Esophagus (tissue), 2 donors: ENCODE data around the gene FLNB. TPM values are rescaled to one million over a fixed set of nuclear protein-coding genes. Genes with fewer than 3 reads are reported as not detected.

ENCODE experiments used
- H3K27ac ChIP-seq, 2 donors: one replicate each; pipeline ENCODE4 v1.5.1; 2013; ENCODE audit warnings: low read depth in 2 of 2, mild to moderate bottlenecking in 2 of 2, inconsistent platforms in 1 of 2, low read length in 1 of 2, moderate library complexity in 1 of 2
- H3K27me3 ChIP-seq, 2 donors: one replicate each; pipeline ENCODE4 v1.6.1; 2013; ENCODE audit warnings: low read length in 2 of 2, control low read depth in 1 of 2, mild to moderate bottlenecking in 1 of 2; ENCODE audit not compliant: insufficient read depth in 2 of 2, control insufficient read depth in 1 of 2
- H3K36me3 ChIP-seq, 2 donors: one replicate each; pipeline ENCODE4 v1.6.1; 2013; ENCODE audit warnings: low read length in 1 of 2; ENCODE audit not compliant: control insufficient read depth in 2 of 2, insufficient read depth in 2 of 2
- H3K4me1 ChIP-seq, 2 donors: one replicate each; pipeline ENCODE4 v1.6.1; 2013; ENCODE audit warnings: low read length in 1 of 2; ENCODE audit not compliant: control insufficient read depth in 2 of 2, insufficient read depth in 2 of 2
- H3K4me3 ChIP-seq, 2 donors: one replicate each; pipeline ENCODE4 v1.5.1; 2013; ENCODE audit warnings: low read length in 2 of 2, mild to moderate bottlenecking in 2 of 2, low read depth in 1 of 2, moderate library complexity in 1 of 2
- H3K9me3 ChIP-seq, 2 donors: one replicate each; pipeline ENCODE4 v1.6.1; 2013; ENCODE audit warnings: mild to moderate bottlenecking in 2 of 2, low read depth in 1 of 2, low read length in 1 of 2, moderate library complexity in 1 of 2; ENCODE audit not compliant: control insufficient read depth in 2 of 2, insufficient read depth in 1 of 2
- WGBS, 2 donors: extraction: QIAGEN DNeasy Blood & Tissue Kit; methylation state at CpG; one replicate each; pipeline ENCODE4 v1.1.7; 2013; 5-methylcytosine and 5-hydroxymethylcytosine counted together
- polyA plus RNA-seq, 2 donors: library from polyadenylated mRNA; stranded (reverse); fragments of 200-250 nt; gene quantifications; one replicate each; pipeline ENCODE4 v1.2.3, GENCODE V29; 2013
- donor health status: healthy with polysubstance abuse.
- donor health status: Bipolar disorder and iron deficiency.

FLNB gene
- polyA plus RNA-seq, 2 donors: 50.8 to 52.5 TPM

DNA sequence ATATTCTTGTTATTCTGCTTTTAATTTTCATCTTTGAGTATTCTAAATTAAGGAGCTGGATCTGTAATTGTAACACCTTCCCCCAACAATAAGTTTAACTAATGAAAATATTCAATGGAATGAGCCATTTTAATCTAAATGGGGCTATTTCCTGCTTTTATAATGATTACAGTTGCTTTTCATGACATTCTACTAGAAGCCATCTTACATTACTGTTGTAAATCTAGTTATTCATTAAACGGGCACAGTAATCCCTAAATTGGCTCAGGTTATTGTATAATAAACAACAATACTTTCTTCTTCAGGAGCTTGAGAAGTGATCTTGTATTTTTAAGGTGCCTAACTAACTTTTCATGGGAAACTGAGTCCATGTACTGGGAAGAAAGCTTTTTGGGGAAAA lies 8.5 kb downstream of the FLNB start:
- H3K9me3 ChIP-seq: no peaks in the 10 kb centered on the region
- no peak overlapping the region for H3K4me3 ChIP-seq
- H3K36me3 ChIP-seq: no peaks in the 10 kb centered on the region
- WGBS, 2 donors: 36 to 41% methylated on average over 1 of the region's 1 CpG
- H3K27ac ChIP-seq: no peak overlapping the region
- no peaks in the 10 kb centered on the region for H3K27me3 ChIP-seq
- peaks cover 3 to 18% of the 10 kb centered on the region in 2 donors for H3K4me1 ChIP-seq

DNA sequence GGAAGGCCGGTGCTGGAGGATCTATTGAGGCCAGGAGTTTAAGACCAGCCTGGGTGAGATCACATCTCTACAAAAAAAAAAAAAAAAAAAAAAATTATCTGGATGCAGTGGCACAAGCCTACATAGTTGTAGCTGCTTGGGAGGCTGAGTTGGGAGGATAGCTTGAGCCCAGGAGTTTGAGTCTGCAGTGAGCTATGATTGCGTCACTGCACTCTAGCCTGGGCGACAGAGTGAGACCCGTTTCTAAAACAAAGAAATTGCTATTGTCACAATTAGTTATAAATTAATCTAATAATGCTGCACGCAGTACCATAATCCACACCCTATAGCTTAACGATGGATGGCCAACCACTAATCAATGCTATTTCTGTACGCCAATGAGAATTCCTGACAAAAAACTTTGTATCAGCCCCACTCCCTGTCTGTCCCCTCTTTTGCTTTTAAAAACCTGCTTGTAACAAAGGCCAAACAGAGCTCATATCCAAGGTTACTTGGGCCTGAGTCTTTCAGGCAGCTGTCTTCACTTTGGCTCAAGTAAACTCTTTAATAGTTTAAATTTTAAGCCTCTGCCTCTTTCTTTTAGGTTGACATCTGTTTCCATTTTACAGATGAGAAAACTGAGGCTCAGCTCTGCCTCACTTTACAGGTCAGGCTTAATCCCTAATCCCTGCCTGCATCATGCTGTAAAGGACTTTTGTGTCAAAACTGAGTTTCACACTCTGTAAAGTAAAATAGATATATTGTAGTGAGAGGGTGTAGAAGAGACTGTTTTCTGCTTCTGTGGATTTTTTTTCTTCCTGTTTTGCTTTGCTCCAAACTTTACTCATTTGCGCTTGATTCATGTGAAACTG lies 10.9 kb downstream of the FLNB start:
- H3K4me1 ChIP-seq: peaks cover 3 to 16% of the 10 kb centered on the region in 2 donors
- peak overlapping the region in 1 of 2 donors; percentile 86 for H3K27ac ChIP-seq

GRCh38 chr3:58020783-58021071 lies 12.5 kb downstream of the FLNB start:
- 52 to 55% methylated on average over 7 of the region's 7 CpGs for WGBS, 2 donors
- Histone ChIP-seq H3K4me1 (peaks cover 3 to 19% of the 10 kb centered on the region in 2 donors), H3K27ac (peak overlapping the region; percentile 76 to 86), H3K27me3 (no peaks in the 10 kb centered on the region), H3K4me3 (no peak overlapping the region), H3K36me3 (no peaks in the 10 kb centered on the region), H3K9me3 (no peaks in the 10 kb centered on the region)

More for the DNA sequence above, 10.9 kb downstream of the FLNB start:
- WGBS, 2 donors: 72 to 80% methylated on average over 8 of the region's 8 CpGs
- H3K36me3 ChIP-seq: no peaks in the 10 kb centered on the region
- H3K9me3 ChIP-seq: no peaks in the 10 kb centered on the region
- no peak overlapping the region for H3K4me3 ChIP-seq
- no peaks in the 10 kb centered on the region for H3K27me3 ChIP-seq

DNA sequence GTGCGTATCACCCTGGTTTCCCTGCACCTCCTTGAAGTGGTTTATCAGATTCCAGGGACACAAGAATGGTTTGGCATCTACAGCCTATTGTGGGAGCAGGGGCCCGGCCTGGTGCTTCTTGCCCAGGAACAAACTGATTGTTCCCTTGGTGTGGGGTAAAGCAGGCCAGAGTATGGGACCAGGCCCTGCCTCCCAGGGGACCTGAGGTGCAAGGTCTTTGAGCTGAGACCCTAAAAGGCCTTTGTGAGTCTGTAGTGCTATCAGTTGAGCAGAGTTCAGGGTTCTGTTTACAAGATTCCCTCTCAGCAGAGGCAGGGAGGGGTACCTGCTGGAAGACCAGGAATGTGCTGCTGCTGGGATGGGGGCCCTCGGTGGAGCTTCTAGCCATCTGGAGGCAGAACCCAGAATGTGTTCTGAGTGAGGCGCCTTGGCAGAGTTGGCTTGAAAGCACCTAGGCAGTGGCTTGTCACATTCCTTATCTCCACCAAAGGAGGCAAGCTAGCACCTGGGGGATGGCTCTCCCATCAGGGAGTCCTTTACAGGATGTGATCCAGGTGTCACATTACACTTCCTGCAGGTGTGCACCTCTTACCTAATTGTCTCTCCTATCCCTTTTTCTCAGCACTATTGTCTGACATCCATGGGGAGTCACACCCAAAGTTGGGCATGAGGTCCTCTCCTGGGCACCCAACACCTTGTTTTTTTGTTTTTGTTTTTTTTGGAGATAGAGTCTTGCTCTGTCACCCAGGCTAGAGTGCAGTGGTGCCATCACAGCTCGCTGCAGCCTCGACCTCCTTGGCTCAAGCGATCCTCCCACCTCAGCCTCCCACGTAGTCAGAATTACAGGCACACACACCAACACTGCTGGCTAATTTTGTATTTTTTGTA lies 13.1 kb downstream of the FLNB start:
- Histone ChIP-seq H3K27ac (peak overlapping the region; percentile 76 to 86), H3K4me1 (peaks cover 6 to 24% of the 10 kb centered on the region in 2 donors), H3K4me3 (no peak overlapping the region), H3K27me3 (no peaks in the 10 kb centered on the region), H3K36me3 (no peaks in the 10 kb centered on the region), H3K9me3 (no peaks in the 10 kb centered on the region)
- 78 to 81% methylated on average over 8 of the region's 8 CpGs for WGBS, 2 donors

DNA sequence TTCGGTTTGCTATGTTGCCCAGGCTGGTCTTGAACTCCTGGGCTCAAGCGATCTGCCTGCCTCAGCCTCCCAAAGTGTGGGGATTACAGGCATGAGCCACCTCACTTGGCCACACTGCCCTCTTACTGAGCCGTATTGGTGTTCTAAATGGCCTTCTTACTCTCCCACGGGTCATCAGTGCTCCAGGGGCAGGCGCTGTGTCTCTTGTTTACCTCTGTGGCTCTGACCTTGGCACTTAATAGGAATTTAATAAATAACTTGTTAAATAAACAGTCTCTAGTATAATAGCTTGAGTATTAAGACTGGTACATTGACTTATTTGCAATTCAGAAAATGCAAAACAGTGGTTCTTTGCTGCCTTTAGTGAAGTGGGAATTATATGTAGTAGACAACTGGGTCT lies 13.7 kb downstream of the FLNB start:
- H3K27ac ChIP-seq: peak overlapping the region; percentile 16 to 26
- peaks cover 7 to 27% of the 10 kb centered on the region in 2 donors for H3K4me1 ChIP-seq
- no peaks in the 10 kb centered on the region for H3K36me3 ChIP-seq
- H3K27me3 ChIP-seq: no peaks in the 10 kb centered on the region
- no peaks in the 10 kb centered on the region for H3K9me3 ChIP-seq
- 68 to 81% methylated on average over 5 of the region's 5 CpGs for WGBS, 2 donors
- no peak overlapping the region for H3K4me3 ChIP-seq

DNA sequence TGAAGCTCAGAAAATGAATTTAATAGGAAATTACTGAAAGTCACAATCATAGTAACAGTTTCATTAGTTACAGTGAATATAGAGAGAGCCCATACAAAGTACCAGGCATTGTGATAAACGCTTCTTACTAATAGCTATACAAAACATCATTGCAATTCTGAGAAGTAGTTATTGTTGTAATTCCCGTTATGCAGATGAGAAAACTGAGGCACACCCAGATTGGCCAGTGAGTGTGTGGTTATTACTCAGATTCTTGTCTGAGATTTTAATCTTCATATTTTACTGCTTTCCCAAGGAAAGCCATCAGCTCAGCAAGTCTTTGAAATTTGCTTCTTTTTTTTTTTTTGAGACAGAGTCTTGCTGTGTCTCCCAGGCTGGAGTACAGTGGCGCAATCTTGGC lies 14.3 kb downstream of the FLNB start:
- H3K4me1 ChIP-seq: peaks cover 7 to 27% of the 10 kb centered on the region in 2 donors
- H3K27me3 ChIP-seq: no peaks in the 10 kb centered on the region
- no peak overlapping the region for H3K4me3 ChIP-seq
- WGBS, 2 donors: 75% methylated on average over 3 of the region's 3 CpGs
- no peak overlapping the region for H3K27ac ChIP-seq
- no peaks in the 10 kb centered on the region for H3K9me3 ChIP-seq
- no peaks in the 10 kb centered on the region for H3K36me3 ChIP-seq

DNA sequence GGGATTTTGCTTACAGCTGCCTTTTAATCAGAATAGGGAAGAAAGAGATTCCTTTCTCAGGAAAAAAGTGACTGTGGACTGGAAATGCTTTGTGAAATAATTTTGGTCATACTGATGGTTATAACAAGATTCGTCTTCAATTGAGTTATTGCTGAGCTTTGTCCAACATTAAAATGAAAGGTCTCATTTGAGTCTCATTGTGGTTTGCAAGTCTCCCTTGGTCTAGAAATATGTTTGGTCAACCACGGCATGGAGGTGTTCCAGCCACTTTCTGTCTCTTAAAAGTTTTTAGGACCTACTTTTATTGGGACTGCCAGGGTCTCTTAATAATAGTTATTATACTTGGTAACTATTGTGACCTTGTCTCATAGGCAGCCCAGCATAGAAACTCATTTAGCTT lies 15.3 kb downstream of the FLNB start:
- no peaks in the 10 kb centered on the region for H3K36me3 ChIP-seq
- no peak overlapping the region for H3K27ac ChIP-seq
- WGBS, 2 donors: 51 to 60% methylated on average over 2 of the region's 2 CpGs
- no peaks in the 10 kb centered on the region for H3K27me3 ChIP-seq
- peaks cover 7 to 27% of the 10 kb centered on the region in 2 donors for H3K4me1 ChIP-seq
- no peaks in the 10 kb centered on the region for H3K9me3 ChIP-seq
- no peak overlapping the region for H3K4me3 ChIP-seq

DNA sequence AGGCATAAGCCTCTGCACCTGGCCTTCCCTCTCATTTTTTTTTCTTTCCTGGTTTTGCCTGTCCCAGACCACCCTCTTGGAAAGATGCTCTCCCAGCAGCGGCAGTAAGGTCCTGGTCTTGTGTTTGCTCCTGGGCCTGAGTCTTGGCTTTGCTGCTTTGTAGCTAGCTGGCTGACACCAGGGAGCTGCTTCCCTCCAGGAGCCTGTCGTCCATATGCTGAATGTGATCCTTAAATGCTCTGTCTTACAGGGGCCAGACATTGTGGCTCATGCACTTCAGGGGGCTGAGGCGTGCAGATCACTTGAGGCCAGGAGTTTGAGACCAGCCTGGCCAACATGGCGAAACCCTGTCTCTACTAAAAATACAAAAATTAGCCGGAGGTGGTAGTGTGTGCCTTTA lies 17.2 kb downstream of the FLNB start:
- H3K36me3 ChIP-seq: no peaks in the 10 kb centered on the region
- WGBS, 2 donors: 54 to 65% methylated on average over 5 of the region's 5 CpGs
- H3K4me1 ChIP-seq: peaks cover 7 to 20% of the 10 kb centered on the region in 2 donors
- no peaks in the 10 kb centered on the region for H3K9me3 ChIP-seq
- no peaks in the 10 kb centered on the region for H3K27me3 ChIP-seq
- H3K4me3 ChIP-seq: no peak overlapping the region
- peak overlapping the region; percentile 53 to 83 for H3K27ac ChIP-seq

- Histone ChIP-seq H3K36me3 (no peaks in the 10 kb centered on the region), H3K4me1 (peaks cover 6 to 17% of the 10 kb centered on the region in 2 donors), H3K4me3 (no peak overlapping the region), H3K27me3 (no peaks in the 10 kb centered on the region), H3K9me3 (no peaks in the 10 kb centered on the region), H3K27ac (peak overlapping the region; percentile 79 to 83)
- 33 to 41% methylated on average over 12 of the region's 12 CpGs for WGBS, 2 donors
Observed at GRCh38 chr3:58025837-58026569, 17.8 kb downstream of the FLNB start.
